Measurements from ENCODE around the gene TUSC2.

The TUSC2 gene

DNA sequence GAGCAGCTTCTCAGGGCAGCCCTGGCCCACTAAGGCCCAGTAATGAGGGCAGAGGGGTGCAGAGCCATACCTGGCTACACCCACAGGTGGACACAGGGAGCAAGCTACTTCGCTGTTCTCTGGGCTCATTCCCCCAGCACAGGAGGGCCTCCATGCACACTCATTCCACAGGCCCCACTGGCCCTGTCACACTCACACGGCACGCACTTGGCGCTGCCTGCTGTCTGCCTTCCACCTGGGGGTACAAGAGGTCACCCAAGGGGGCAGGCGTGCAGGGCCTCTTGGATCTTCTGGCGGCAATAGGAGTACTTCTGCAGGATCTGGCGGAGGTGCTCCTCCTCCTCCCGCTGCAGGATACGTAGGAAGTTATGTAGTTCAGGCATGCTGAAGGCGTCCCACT lies 2.3 kb upstream of the TUSC2 start:
- peaks cover 7% of the 10 kb centered on the region for H3K4me1 ChIP-seq (ENCODE audit: control insufficient read depth, low read depth, low read length)

DNA sequence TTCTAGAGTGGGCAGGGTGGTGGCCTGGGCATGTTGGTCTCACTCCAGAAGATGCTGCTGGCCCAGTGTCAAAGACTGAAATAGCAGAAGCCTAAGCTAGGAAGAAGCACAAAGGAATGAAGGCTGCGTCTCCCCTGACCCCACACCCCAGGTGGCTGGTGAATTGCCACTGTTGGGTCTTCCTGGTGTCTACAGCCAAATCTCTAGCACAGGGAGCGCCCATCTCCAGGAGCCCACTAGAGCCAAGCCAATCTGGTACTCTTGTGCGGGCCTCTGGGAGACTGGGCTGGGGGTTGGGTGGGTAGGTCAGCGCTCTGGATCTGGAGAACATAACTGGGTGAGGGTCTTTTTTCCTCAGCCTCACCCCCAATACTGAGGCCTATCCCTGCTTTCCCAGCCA lies 894 bp downstream of the TUSC2 start:
- Histone ChIP-seq H3K27me3 (ENCODE audit: control insufficient read depth, insufficient read depth, low read length) (no peaks in the 10 kb centered on the region), H3K9me3 (ENCODE audit: control insufficient read depth, low read depth, low read length) (no peaks in the 10 kb centered on the region), H3K9ac (ENCODE audit: low read length) (peak overlapping the region; percentile 76), H3K4me1 (ENCODE audit: control insufficient read depth, low read depth, low read length) (peaks cover 18% of the 10 kb centered on the region), H3K27ac (ENCODE audit: low read length) (no peak overlapping the region), H3K36me3 (ENCODE audit: control insufficient read depth, low read depth, low read length) (peaks cover 26% of the 10 kb centered on the region), H3K4me3 (ENCODE audit: low read length) (peak overlapping the region; percentile 90)

More for the DNA sequence above, 2.3 kb upstream of the TUSC2 start:
- no peak overlapping the region for H3K9ac ChIP-seq (ENCODE audit: low read length)
- peaks cover 30% of the 10 kb centered on the region for H3K36me3 ChIP-seq (ENCODE audit: control insufficient read depth, low read depth, low read length)
- no peaks in the 10 kb centered on the region for H3K9me3 ChIP-seq (ENCODE audit: control insufficient read depth, low read depth, low read length)
- no peak overlapping the region for H3K27ac ChIP-seq (ENCODE audit: low read length)
- no peak overlapping the region for H3K4me3 ChIP-seq (ENCODE audit: low read length)
- no peaks in the 10 kb centered on the region for H3K27me3 ChIP-seq (ENCODE audit: control insufficient read depth, insufficient read depth, low read length)

DNA sequence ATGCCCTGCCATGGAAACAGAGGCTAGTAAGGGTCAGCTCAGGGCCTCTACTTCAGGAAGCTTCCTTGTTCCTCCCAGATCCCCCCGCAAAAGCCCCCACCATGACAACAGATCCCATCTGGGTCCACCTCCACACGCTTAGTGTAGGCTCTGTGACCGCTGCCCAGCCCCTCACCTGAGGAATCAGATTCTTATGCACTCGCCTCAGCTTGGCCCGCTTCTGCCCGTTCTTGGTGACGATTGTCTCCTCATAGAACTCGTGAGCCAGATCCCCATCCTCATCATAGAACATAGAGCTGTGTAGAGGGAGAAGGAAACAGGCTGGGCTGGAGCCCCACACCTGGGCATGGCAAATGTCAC lies 1.9 kb downstream of the TUSC2 start:
- Histone ChIP-seq H3K4me1 (ENCODE audit: control insufficient read depth, low read depth, low read length) (peaks cover 18% of the 10 kb centered on the region), H3K4me3 (ENCODE audit: low read length) (no peak overlapping the region), H3K9ac (ENCODE audit: low read length) (no peak overlapping the region), H3K9me3 (ENCODE audit: control insufficient read depth, low read depth, low read length) (no peaks in the 10 kb centered on the region), H3K36me3 (ENCODE audit: control insufficient read depth, low read depth, low read length) (peaks cover 17% of the 10 kb centered on the region), H3K27me3 (ENCODE audit: control insufficient read depth, insufficient read depth, low read length) (no peaks in the 10 kb centered on the region), H3K27ac (ENCODE audit: low read length) (no peak overlapping the region)

DNA sequence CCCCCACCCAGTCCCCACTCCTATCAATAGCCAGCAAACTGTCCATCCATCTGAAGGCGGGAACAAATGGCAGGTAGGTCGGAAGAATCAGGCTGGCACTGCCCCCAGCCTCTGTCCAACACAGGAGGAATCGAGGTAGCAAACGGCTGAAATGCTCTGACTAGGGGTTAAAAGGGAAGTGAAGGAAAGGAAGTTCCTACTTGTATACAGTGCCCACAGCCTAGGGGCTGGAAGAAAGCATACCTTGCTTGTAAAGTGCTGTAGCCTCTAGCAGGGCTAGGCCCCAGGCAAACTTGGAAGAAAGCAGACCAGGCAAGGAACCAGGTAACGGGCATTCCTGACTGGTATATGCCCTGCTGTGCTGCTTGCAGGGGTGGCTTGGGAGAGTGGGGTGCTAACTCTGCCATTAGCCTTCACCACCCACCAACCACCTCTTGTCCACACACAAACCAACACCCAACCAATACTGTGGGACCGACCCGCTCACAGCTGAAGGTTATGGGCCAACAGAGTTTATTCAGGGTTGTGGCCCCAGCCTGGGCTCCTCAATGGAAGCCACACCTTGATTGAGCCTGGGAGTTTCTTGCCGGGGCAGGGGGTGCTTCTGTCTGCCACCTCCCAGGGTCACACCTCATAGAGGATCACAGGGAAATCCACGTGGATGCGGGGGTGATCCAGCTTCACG lies 2.4 kb downstream of the TUSC2 start:
- H3K36me3 ChIP-seq (ENCODE audit: control insufficient read depth, low read depth, low read length) = peaks cover 11% of the 10 kb centered on the region

DNA sequence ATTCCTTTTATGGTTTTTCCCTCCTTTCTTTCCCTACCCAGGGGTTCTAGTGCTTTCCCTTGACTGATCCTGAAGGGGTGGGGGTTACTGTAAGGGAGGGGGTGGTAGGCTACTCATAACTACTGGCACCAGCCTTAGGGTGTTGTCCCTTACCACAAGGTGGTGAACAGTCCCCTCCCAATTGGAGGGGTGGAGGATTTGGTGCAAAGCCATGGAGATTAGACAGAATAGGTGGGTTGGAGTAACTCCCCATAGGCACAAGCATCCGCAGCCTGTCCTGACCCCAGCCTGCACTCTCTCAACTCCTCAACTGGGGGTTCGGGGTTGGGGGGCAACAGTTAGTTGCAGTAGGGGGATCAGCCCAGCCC lies 2.9 kb downstream of the TUSC2 start:
- Histone ChIP-seq H3K27ac (ENCODE audit: low read length) (no peak overlapping the region), H3K9me3 (ENCODE audit: control insufficient read depth, low read depth, low read length) (no peaks in the 10 kb centered on the region), H3K4me1 (ENCODE audit: control insufficient read depth, low read depth, low read length) (peaks cover 18% of the 10 kb centered on the region), H3K36me3 (ENCODE audit: control insufficient read depth, low read depth, low read length) (peaks cover 6% of the 10 kb centered on the region), H3K9ac (ENCODE audit: low read length) (no peak overlapping the region), H3K27me3 (ENCODE audit: control insufficient read depth, insufficient read depth, low read length) (no peaks in the 10 kb centered on the region), H3K4me3 (ENCODE audit: low read length) (no peak overlapping the region)

More for the DNA sequence above, 2.4 kb downstream of the TUSC2 start:
- Histone ChIP-seq H3K9ac (ENCODE audit: low read length) (no peak overlapping the region), H3K27ac (ENCODE audit: low read length) (no peak overlapping the region), H3K27me3 (ENCODE audit: control insufficient read depth, insufficient read depth, low read length) (no peaks in the 10 kb centered on the region), H3K4me1 (ENCODE audit: control insufficient read depth, low read depth, low read length) (peaks cover 18% of the 10 kb centered on the region), H3K9me3 (ENCODE audit: control insufficient read depth, low read depth, low read length) (no peaks in the 10 kb centered on the region), H3K4me3 (ENCODE audit: low read length) (no peak overlapping the region)

DNA sequence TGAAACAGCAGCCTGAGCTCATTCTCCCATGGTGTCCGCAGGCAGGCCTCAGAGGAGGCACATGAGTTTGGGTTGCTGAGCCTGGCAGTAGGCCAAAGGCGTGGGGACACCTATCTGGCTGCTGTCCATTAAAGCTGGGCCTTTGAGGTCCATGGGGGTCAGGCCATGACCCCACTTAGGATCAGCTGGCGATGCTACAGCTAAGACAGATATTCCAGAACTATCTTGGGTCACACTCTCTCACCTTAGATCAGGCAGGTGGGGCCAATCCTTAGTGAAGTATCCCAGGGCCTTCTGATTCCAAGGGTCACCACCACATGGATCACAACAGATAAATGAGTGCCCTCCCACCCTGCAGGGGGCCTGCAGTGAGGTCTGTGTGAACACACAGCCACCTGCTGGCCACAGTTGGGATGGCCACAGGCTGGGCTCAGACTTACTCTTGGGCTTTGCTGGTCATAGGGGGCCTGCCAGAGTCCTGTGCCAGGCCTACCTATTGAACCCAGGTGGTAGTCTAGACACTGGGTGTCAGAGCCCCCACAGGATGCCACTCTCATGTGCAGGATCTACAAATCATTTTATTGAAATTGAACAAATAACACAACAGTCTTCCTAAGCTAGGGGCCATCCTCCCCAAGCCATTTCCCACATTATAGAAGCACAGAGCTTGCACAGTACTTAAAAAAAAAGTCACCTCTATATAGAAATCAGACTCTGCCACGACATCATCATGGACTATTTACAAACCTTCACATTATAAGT lies 3.5 kb downstream of the TUSC2 start:
- Histone ChIP-seq H3K9me3 (ENCODE audit: control insufficient read depth, low read depth, low read length) (no peaks in the 10 kb centered on the region), H3K27ac (ENCODE audit: low read length) (no peak overlapping the region), H3K4me3 (ENCODE audit: low read length) (no peak overlapping the region), H3K27me3 (ENCODE audit: control insufficient read depth, insufficient read depth, low read length) (no peaks in the 10 kb centered on the region), H3K9ac (ENCODE audit: low read length) (no peak overlapping the region), H3K4me1 (ENCODE audit: control insufficient read depth, low read depth, low read length) (peaks cover 18% of the 10 kb centered on the region), H3K36me3 (ENCODE audit: control insufficient read depth, low read depth, low read length) (peaks cover 5% of the 10 kb centered on the region)

DNA sequence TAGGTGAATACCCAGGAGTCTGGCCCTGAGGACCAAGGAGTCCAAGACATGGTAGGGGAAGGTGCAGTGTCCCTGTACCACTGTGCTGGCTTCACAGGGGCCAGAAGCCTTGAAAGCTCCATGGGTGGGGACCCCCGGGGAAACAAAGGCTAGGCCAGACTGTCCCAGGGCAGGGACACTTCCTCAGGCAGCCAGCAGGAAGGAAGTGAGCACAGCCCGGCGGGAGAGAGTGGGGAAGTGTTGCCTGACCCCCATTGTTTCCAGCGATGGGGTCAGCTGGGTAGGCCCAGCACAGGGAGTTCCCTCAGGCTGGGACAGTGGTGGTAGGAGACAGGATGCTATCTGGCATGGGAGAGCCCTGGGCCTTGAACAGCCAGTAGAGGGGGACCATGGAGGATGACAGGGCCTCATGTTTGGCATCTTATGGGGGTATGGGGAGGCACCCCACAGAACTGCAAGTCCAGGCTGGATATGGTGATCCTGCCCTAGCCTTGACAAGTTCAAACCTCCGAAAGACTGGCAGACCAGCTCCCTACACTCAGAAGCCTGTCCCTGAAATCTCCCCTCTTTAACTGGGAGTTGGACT lies 4.3 kb downstream of the TUSC2 start:
- H3K4me3 ChIP-seq (ENCODE audit: low read length) = no peak overlapping the region
- no peaks in the 10 kb centered on the region for H3K27me3 ChIP-seq (ENCODE audit: control insufficient read depth, insufficient read depth, low read length)
- no peak overlapping the region for H3K27ac ChIP-seq (ENCODE audit: low read length)
- H3K9me3 ChIP-seq (ENCODE audit: control insufficient read depth, low read depth, low read length) = no peaks in the 10 kb centered on the region
- peaks cover 13% of the 10 kb centered on the region for H3K36me3 ChIP-seq (ENCODE audit: control insufficient read depth, low read depth, low read length)
- H3K9ac ChIP-seq (ENCODE audit: low read length) = no peak overlapping the region
- H3K4me1 ChIP-seq (ENCODE audit: control insufficient read depth, low read depth, low read length) = peaks cover 18% of the 10 kb centered on the region

DNA sequence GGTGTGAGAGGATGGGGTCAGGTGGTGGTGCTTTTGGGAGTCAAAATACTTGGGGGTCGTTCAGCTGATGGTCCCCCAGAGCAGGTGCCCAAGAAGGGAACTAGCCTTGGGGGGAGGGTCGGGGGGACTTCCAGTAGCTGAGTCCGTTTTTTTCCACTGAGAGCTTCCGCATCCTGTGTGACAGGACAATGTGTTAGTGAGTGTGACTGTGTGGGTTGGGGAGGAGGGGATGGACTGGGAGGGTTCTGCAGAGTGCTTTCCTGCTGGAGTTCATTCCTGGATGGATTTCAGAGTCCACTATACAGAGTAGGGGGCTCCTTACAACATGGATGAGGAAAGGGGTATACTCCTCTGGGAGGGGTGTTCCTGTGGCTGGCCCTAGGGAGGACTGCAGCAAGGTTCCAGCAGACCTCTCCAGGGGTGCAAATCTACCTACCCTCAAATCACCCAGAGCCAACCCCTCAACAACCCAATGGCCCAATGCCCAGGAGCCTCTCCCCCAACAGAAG lies 4.9 kb downstream of the TUSC2 start:
- Histone ChIP-seq H3K27me3 (ENCODE audit: control insufficient read depth, insufficient read depth, low read length) (no peaks in the 10 kb centered on the region), H3K4me1 (ENCODE audit: control insufficient read depth, low read depth, low read length) (peaks cover 15% of the 10 kb centered on the region), H3K4me3 (ENCODE audit: low read length) (peak overlapping the region; percentile 75), H3K36me3 (ENCODE audit: control insufficient read depth, low read depth, low read length) (peaks cover 19% of the 10 kb centered on the region), H3K9ac (ENCODE audit: low read length) (peak overlapping the region; percentile 95), H3K27ac (ENCODE audit: low read length) (no peak overlapping the region), H3K9me3 (ENCODE audit: control insufficient read depth, low read depth, low read length) (no peaks in the 10 kb centered on the region)

DNA sequence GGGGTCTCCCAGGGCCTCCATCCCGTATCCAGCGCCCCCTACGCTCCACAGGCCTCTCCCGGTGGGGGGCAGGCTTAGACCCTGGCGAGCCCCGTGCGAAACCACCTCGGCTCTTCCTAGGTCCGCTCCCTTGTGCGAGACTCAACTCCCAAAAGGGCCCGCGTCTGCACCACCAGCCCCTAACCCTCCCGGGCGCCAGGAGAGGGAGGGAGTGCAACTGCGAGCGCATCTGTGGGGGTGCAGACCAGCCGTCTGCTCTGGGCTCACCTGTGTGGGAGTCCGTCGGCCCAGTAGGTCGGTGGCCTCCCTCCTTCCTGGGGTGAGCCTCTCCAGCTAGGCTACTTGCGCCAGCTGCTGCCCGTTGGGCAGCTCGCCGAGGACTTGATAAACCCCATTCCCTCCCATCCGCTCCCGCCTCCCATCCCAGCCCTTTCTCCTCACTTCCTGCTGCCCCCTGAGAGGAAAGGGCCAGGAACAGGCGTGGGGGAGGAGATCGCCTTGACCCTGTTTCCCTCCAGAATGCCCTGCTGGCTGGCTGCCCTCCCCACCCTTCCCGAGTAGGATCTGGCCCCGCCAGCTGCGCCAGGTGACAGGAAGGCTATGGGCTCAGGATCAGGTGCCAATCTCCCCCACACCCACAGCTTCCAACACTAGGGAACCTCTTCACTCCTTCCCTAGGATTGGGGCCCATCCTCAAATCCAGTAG lies 5.5 kb downstream of the TUSC2 start, which contains the start of gene HYAL2:
TSS of gene HYAL2 (minus strand) at position 360 of the 706 bp plus-strand sequence. CDS start 2,256 bp downstream, outside the sequence.
- Histone ChIP-seq H3K4me3 (ENCODE audit: low read length) (peak within 1 kb of the TSS; percentile 75), H3K36me3 (ENCODE audit: control insufficient read depth, low read depth, low read length) (peaks cover 22% of the 10 kb centered on the region), H3K27me3 (ENCODE audit: control insufficient read depth, insufficient read depth, low read length) (no peaks in the 10 kb centered on the region), H3K27ac (ENCODE audit: low read length) (peak within 1 kb of the TSS; percentile 98), H3K4me1 (ENCODE audit: control insufficient read depth, low read depth, low read length) (peaks cover 15% of the 10 kb centered on the region), H3K9me3 (ENCODE audit: control insufficient read depth, low read depth, low read length) (no peaks in the 10 kb centered on the region), H3K9ac (ENCODE audit: low read length) (peak within 1 kb of the TSS; percentile 95)

DNA sequence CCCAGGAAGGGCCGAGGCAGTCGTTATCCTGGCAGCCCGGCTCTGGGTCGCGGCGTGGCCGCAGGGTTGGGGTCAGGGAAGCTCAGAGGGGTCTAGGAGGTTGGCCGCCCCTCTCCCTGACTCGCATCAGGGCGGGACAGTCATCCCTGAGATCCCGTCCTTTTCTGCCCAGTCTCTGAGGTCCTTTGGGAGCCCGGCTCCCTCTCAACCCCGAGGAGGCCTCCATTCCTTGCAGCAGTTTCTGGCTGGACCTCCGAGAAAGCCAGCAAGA lies 6.0 kb downstream of the TUSC2 start:
- Histone ChIP-seq H3K27ac (ENCODE audit: low read length) (peak overlapping the region; percentile 54), H3K4me3 (ENCODE audit: low read length) (peak overlapping the region; percentile 75), H3K36me3 (ENCODE audit: control insufficient read depth, low read depth, low read length) (peaks cover 27% of the 10 kb centered on the region), H3K9ac (ENCODE audit: low read length) (peak overlapping the region; percentile 95), H3K27me3 (ENCODE audit: control insufficient read depth, insufficient read depth, low read length) (no peaks in the 10 kb centered on the region), H3K9me3 (ENCODE audit: control insufficient read depth, low read depth, low read length) (no peaks in the 10 kb centered on the region), H3K4me1 (ENCODE audit: control insufficient read depth, low read depth, low read length) (peaks cover 11% of the 10 kb centered on the region)

DNA sequence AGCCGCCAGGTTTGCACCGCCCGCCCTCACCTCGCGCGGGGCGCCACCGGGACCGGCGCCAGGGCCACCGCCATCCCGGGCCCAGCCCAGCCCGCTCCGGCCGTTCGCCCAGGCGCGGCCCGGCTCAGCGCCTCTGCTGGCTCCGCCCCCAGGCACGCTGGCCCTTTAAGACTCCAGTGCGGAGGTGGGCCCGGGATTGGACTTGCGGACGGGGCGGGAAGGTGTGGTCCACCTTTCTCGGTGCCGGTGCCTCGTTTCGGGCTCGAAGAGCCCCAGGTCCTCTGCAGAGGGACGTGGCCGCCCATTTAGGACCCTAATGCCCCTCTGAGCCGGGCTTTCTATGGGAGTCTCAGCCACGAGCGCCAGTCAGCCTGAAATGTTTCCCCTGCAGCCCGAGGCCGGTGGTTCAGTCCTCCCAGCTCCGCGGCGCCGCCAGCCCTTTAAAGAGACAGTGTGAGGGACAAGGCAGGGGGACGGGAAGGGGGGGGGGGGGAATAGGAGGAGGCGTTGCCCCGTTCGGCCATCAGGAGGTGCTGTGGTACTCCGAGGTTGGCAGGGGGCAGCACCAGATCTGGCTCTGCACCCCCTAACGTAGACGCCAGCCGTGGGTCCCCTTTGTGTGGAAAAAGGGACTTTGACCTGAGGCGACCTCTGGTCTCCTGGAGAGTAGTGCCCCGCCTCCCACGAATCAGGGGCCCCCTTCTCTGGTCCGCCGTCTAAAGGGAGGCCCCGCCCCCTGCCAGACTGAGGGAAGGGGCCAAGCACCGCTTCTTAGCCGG lies 6.5 kb downstream of the TUSC2 start:
- Histone ChIP-seq H3K9ac (ENCODE audit: low read length) (peak overlapping the region; percentile 95), H3K4me1 (ENCODE audit: control insufficient read depth, low read depth, low read length) (peaks cover 11% of the 10 kb centered on the region), H3K27me3 (ENCODE audit: control insufficient read depth, insufficient read depth, low read length) (no peaks in the 10 kb centered on the region), H3K9me3 (ENCODE audit: control insufficient read depth, low read depth, low read length) (no peaks in the 10 kb centered on the region), H3K4me3 (ENCODE audit: low read length) (peak overlapping the region; percentile 75), H3K36me3 (ENCODE audit: control insufficient read depth, low read depth, low read length) (peaks cover 30% of the 10 kb centered on the region), H3K27ac (ENCODE audit: low read length) (peak overlapping the region; percentile 98)
